HTERT RPE-1 (cell line): ENCODE measurements around the gene CEP72.
"Not testable (repeated sequence)": the region's sequence is repeated elsewhere in the genome, so short reads cannot be mapped to it uniquely, and the experiment has no call there.

Experiments used
- in situ Hi-C: fragments of 300-500 bp; cut with MboI; formaldehyde crosslinking; loops from 4 replicates; pipeline ENCODE4 v1.14.3; 2020; ENCODE audit warnings: low sequenced_read_pairs

CEP72 gene

GRCh38 chr5:669111-669841, 57.1 kb downstream of the CEP72 start:
- in situ Hi-C loops, result no loop called here

GRCh38 chr5:669842-670395, 57.8 kb downstream of the CEP72 start:
- in situ Hi-C loops, result no loop called here

- in situ Hi-C loops, result no loop called here
Observed at GRCh38 chr5:670396-671270, 58.5 kb downstream of the CEP72 start.

GRCh38 chr5:671459-672328, 59.6 kb downstream of the CEP72 start:
- in situ Hi-C loops, result no loop called here

GRCh38 chr5:672329-673160, 60.4 kb downstream of the CEP72 start:
- in situ Hi-C loops, result no loop called here

GRCh38 chr5:673161-673830, 61.2 kb downstream of the CEP72 start:
- in situ Hi-C loops, result no loop called here

- in situ Hi-C loops, result no loop called here
Observed at GRCh38 chr5:673831-674629, 61.9 kb downstream of the CEP72 start.

GRCh38 chr5:674630-675011, 62.5 kb downstream of the CEP72 start:
- in situ Hi-C loops, result no loop called here

- in situ Hi-C loops, result no loop called here
Observed at GRCh38 chr5:675111-675870, 63.2 kb downstream of the CEP72 start.

GRCh38 chr5:675871-676698, 63.9 kb downstream of the CEP72 start:
- in situ Hi-C loops, result no loop called here

GRCh38 chr5:676699-677076, 64.5 kb downstream of the CEP72 start:
- in situ Hi-C loops, result no loop called here

- in situ Hi-C loops, result no loop called here
Observed at GRCh38 chr5:677131-678101, 65.3 kb downstream of the CEP72 start.

GRCh38 chr5:678521-678920, 66.4 kb downstream of the CEP72 start:
- in situ Hi-C loops, result not testable (repeated sequence)

- in situ Hi-C loops, result not testable (repeated sequence)
Observed at GRCh38 chr5:679166-679895, 67.2 kb downstream of the CEP72 start.

- in situ Hi-C loops, result not testable (repeated sequence)
Observed at GRCh38 chr5:680118-680795, 68.1 kb downstream of the CEP72 start.
